Middle frontal gyrus (tissue), 1 donor: ENCODE measurements around the gene PITHD1.
"Not testable (repeated sequence)": the region's sequence is repeated elsewhere in the genome, so short reads cannot be mapped to it uniquely, and the experiment has no call there.

ENCODE experiments used
- DNase-seq: peaks from one replicate; pipeline ENCODE4 v3.0.0-alpha.2; 2015; ENCODE audit warnings: low spot score; ENCODE audit errors: extremely low spot score

The PITHD1 gene

GRCh38 chr1:23798662-23799142 lies 20.5 kb downstream of the PITHD1 start:
- DNase-seq, result no peak

- no peak for DNase-seq
Observed at GRCh38 chr1:23799255-23799569, 21.0 kb downstream of the PITHD1 start.

- no peak for DNase-seq
Observed at GRCh38 chr1:23799570-23800399, 21.6 kb downstream of the PITHD1 start.

- peak; percentile 89 for DNase-seq
Observed at GRCh38 chr1:23800400-23801337, 22.5 kb downstream of the PITHD1 start, which contains the start of gene GALE. Gene GALE, minus strand, starts transcription at chr1:23800754. Its CDS starts 1,747 bp downstream, at chr1:23799007.

GRCh38 chr1:23801338-23801748 lies 23.1 kb downstream of the PITHD1 start:
- no peak for DNase-seq

- no peak for DNase-seq
Observed at GRCh38 chr1:23801876-23802275, 23.7 kb downstream of the PITHD1 start.

- DNase-seq, result not testable (repeated sequence)
Observed at GRCh38 chr1:23802809-23803342, 24.7 kb downstream of the PITHD1 start.

GRCh38 chr1:23803674-23804073 lies 25.5 kb downstream of the PITHD1 start:
- no peak for DNase-seq

GRCh38 chr1:23804183-23804835 lies 26.1 kb downstream of the PITHD1 start:
- DNase-seq, result no peak

- no peak for DNase-seq
Observed at GRCh38 chr1:23805025-23805424, 26.8 kb downstream of the PITHD1 start.

GRCh38 chr1:23806280-23806679 lies 28.1 kb downstream of the PITHD1 start:
- no peak for DNase-seq

- DNase-seq, result no peak
Observed at GRCh38 chr1:23807453-23807852, 29.2 kb downstream of the PITHD1 start.

- no peak for DNase-seq
Observed at GRCh38 chr1:23809751-23810171, 31.5 kb downstream of the PITHD1 start.

- no peak for DNase-seq
Observed at GRCh38 chr1:23810818-23811540, 32.8 kb downstream of the PITHD1 start.

GRCh38 chr1:23814016-23814415 lies 35.8 kb downstream of the PITHD1 start:
- no peak for DNase-seq

GRCh38 chr1:23816361-23816760 lies 38.1 kb downstream of the PITHD1 start:
- DNase-seq, result no peak

- DNase-seq, result no peak
Observed at GRCh38 chr1:23816906-23817305, 38.7 kb downstream of the PITHD1 start.

GRCh38 chr1:23817633-23818032 lies 39.4 kb downstream of the PITHD1 start:
- no peak for DNase-seq

- DNase-seq, result no peak
Observed at GRCh38 chr1:23823767-23824166, 45.5 kb downstream of the PITHD1 start.

GRCh38 chr1:23824711-23825075 lies 46.5 kb downstream of the PITHD1 start:
- DNase-seq, result no peak
